IMR-90 (cell line): Measurements from ENCODE around the gene HOXD9. TPM values are rescaled to one million over a fixed set of nuclear protein-coding genes. Genes with fewer than 3 reads are reported as not detected.

Source experiments
- ATAC-seq: fragments of 200-7000 bp; cut with Tn5 transposase; 2 replicates; pipeline ENCODE4 v1.9.1; 2020; ENCODE audit warnings: low read depth, mild to moderate bottlenecking, moderate library complexity
- BruUV-seq: library from RNA; stranded (reverse); fragments of 400-500 nt; replicated peaks from 2 replicates; lab custom pipeline; 2021; lab: Mats Ljungman, UMichigan
- CTCF ChIA-PET: fragments of 300-600 bp; formaldehyde crosslinking; extraction: SDS; loops from one replicate; lab custom pipeline; 2021; ENCODE audit warnings: antibody characterized with exemption; lab: Yijun Ruan, JAX
- POLR2A ChIA-PET: fragments of 300-600 bp; sonication (Branson Sonifier 250); formaldehyde crosslinking; loops from one replicate; lab custom pipeline; 2022; ENCODE audit warnings: antibody characterized with exemption; ENCODE audit not compliant: unreplicated experiment; lab: Charles Lee
- DNase-seq: peaks from one replicate; pipeline ENCODE4 v3.0.0; 2013
- H2AFZ ChIP-seq: replicated peaks from 2 replicates; pipeline ENCODE3; 2013; ENCODE audit warnings: low read length, mild to moderate bottlenecking; ENCODE audit not compliant: poor library complexity
- H2AK5ac ChIP-seq: 2 replicates; pipeline ENCODE4 v1.6.1; 2013; ENCODE audit warnings: low read depth, low read length, inconsistent platforms
- H2AK9ac ChIP-seq: replicated peaks from 2 replicates; pipeline ENCODE3; 2013; ENCODE audit warnings: mild to moderate bottlenecking, low read depth, low read length, moderate library complexity; ENCODE audit not compliant: poor library complexity
- H2BK120ac ChIP-seq: 2 replicates; pipeline ENCODE4 v1.6.1; 2013; ENCODE audit warnings: low read depth, low read length, inconsistent platforms
- H2BK15ac ChIP-seq: 3 replicates; pipeline ENCODE4 v1.6.1; 2013; ENCODE audit warnings: low read depth, low read length, inconsistent platforms
- H2BK20ac ChIP-seq: 2 replicates; pipeline ENCODE4 v1.6.1; 2013; ENCODE audit warnings: low read depth, mild to moderate bottlenecking, inconsistent platforms, low read length, moderate library complexity
- H2BK5ac ChIP-seq: 2 replicates; pipeline ENCODE4 v1.6.1; 2013; ENCODE audit warnings: mild to moderate bottlenecking, low read depth, low read length, inconsistent platforms; ENCODE audit not compliant: poor library complexity, severe bottlenecking
- H3K14ac ChIP-seq: replicated peaks from 2 replicates; pipeline ENCODE4 v1.6.1; 2013; ENCODE audit warnings: low read depth, low read length, inconsistent platforms
- H3K18ac ChIP-seq: 2 replicates; pipeline ENCODE4 v1.6.1; 2013; ENCODE audit warnings: low read depth, low read length, control low read depth
- H3K23ac ChIP-seq: 2 replicates; pipeline ENCODE4 v1.6.1; 2013; ENCODE audit warnings: low read depth, low read length, inconsistent platforms
- H3K27ac ChIP-seq: 2 replicates; pipeline ENCODE4 v1.5.1; 2013; ENCODE audit warnings: mild to moderate bottlenecking, control low read depth, low read length; ENCODE audit not compliant: insufficient read depth
- H3K27me3 ChIP-seq: 2 replicates; pipeline ENCODE4 v1.6.1; 2013; ENCODE audit warnings: low read length; ENCODE audit not compliant: control insufficient read depth, insufficient read depth
- H3K36me3 ChIP-seq: 2 replicates; pipeline ENCODE4 v1.6.1; 2013; ENCODE audit warnings: low read length, mixed read lengths; ENCODE audit not compliant: control insufficient read depth, insufficient read depth
- H3K4ac ChIP-seq: 2 replicates; pipeline ENCODE4 v1.6.1; 2013; ENCODE audit warnings: low read depth, low read length, inconsistent platforms
- H3K4me1 ChIP-seq: 2 replicates; pipeline ENCODE4 v1.6.1; 2013; ENCODE audit warnings: low read length, mixed read lengths; ENCODE audit not compliant: control insufficient read depth, insufficient read depth
- H3K4me2 ChIP-seq: 2 replicates; pipeline ENCODE4 v1.6.1; 2013; ENCODE audit warnings: low read depth, mild to moderate bottlenecking, control low read depth, low read length, moderate library complexity
- H3K4me3 ChIP-seq: 2 replicates; pipeline ENCODE4 v1.5.1; 2013; ENCODE audit warnings: low read depth, mild to moderate bottlenecking, control low read depth, low read length, moderate library complexity; ENCODE audit not compliant: insufficient read depth
- H3K56ac ChIP-seq: 2 replicates; pipeline ENCODE4 v1.6.1; 2013; ENCODE audit warnings: low read length, inconsistent platforms; ENCODE audit not compliant: insufficient read depth; ENCODE audit errors: extremely low read depth
- H3K79me1 ChIP-seq, 2 experiments: 2 replicates each; pipeline ENCODE4 v1.6.1; 2013; ENCODE audit warnings: low read length in 2 of 2, inconsistent platforms in 1 of 2, low read depth in 1 of 2
- H3K9ac ChIP-seq: 2 replicates; pipeline ENCODE4 v1.6.1; 2013; ENCODE audit warnings: low read depth, low read length, control low read depth
- H3K9me1 ChIP-seq: 2 replicates; pipeline ENCODE4 v1.6.1; 2013; ENCODE audit warnings: low read length, inconsistent platforms; ENCODE audit not compliant: insufficient read depth
- H3K9me3 ChIP-seq: 2 replicates; pipeline ENCODE4 v1.6.1; 2013; ENCODE audit warnings: low read length; ENCODE audit not compliant: control insufficient read depth, insufficient read depth
- H4K20me1 ChIP-seq: 2 replicates; pipeline ENCODE4 v1.6.1; 2013; ENCODE audit warnings: low read length, inconsistent platforms; ENCODE audit not compliant: insufficient read depth
- H4K5ac ChIP-seq: 2 replicates; pipeline ENCODE4 v1.6.1; 2013; ENCODE audit warnings: mild to moderate bottlenecking, low read depth, low read length, control low read depth
- H4K8ac ChIP-seq, 2 experiments: 2 replicates each; pipeline ENCODE4 v1.6.1; 2013; ENCODE audit warnings: low read depth in 2 of 2, low read length in 2 of 2, control low read depth in 1 of 2, inconsistent platforms in 1 of 2
- H4K91ac ChIP-seq: 2 replicates; pipeline ENCODE4 v1.6.1; 2013; ENCODE audit warnings: low read depth, low read length, inconsistent platforms; ENCODE audit not compliant: insufficient read depth
- BHLHE40 ChIP-seq: fragments of 150-350 bp; IDR thresholded peaks from 2 replicates; pipeline ENCODE4 v1.6.1; 2016; ENCODE audit warnings: mild to moderate bottlenecking, low read depth, low read length
- CEBPB ChIP-seq: IDR thresholded peaks from 2 replicates; pipeline ENCODE4 v1.6.1; 2012; ENCODE audit warnings: low read depth, low read length, improper control_type of control experiment
- CHD1 ChIP-seq: IDR thresholded peaks from 2 replicates; pipeline ENCODE4 v1.6.1; 2012; ENCODE audit warnings: low read depth, low read length, improper control_type of control experiment
- FOS ChIP-seq: fragments of 150-350 bp; IDR thresholded peaks from 2 replicates; pipeline ENCODE4 v1.6.1; 2016; ENCODE audit warnings: low read depth, low read length
- MAFK ChIP-seq: IDR thresholded peaks from 2 replicates; pipeline ENCODE4 v1.6.1; 2012; ENCODE audit warnings: low read depth, low read length, improper control_type of control experiment
- POLR2A ChIP-seq: IDR thresholded peaks from 2 replicates; pipeline ENCODE4 v1.6.1; 2012; ENCODE audit warnings: mild to moderate bottlenecking, low read depth, low read length
- RAD21 ChIP-seq: IDR thresholded peaks from 2 replicates; pipeline ENCODE4 v1.6.1; 2012; ENCODE audit warnings: low read length, improper control_type of control experiment
- RFX5 ChIP-seq: IDR thresholded peaks from 2 replicates; pipeline ENCODE4 v1.8.0; 2012; ENCODE audit warnings: low read depth, mild to moderate bottlenecking, low read length, moderate library complexity
- WGBS, 2 experiments: methylation state at CpG; one replicate each; pipeline versions ENCODE4 v1.1.5 to v1.1.7; 2013; ENCODE audit warnings: missing lambda C conversion rate in 2 of 2; ENCODE audit not compliant: insufficient read length in 1 of 2; ENCODE audit errors: extremely low coverage in 2 of 2; 5-methylcytosine and 5-hydroxymethylcytosine counted together
- dilution Hi-C: fragments of 300-500 bp; cut with HindIII; formaldehyde crosslinking; loops from one replicate; pipeline ENCODE4 v1.14.3; 2018; ENCODE audit warnings: low sequenced_read_pairs; ENCODE audit not compliant: unreplicated experiment
- in situ Hi-C: fragments of 300-500 bp; cut with MboI; formaldehyde crosslinking; loops from 3 replicates; pipeline ENCODE4 v1.14.3; 2019; ENCODE audit warnings: low sequenced_read_pairs, inconsistent platforms, mixed read lengths
- intact Hi-C: fragments of 100-400 bp; cut with micrococcal nuclease; formaldehyde crosslinking; loops from 2 replicates; pipeline ENCODE4 v1.10.0; 2022
- polyA plus RNA-seq, 3 experiments: library from polyadenylated mRNA; depleted of rRNA; stranded (reverse); fragments of >200 nt; gene quantifications; 2 replicates each; pipeline ENCODE4 v1.2.3, GENCODE V29; 2012; ENCODE audit warnings: low replicate concordance in 1 of 3
- total RNA-seq: library from RNA; depleted of rRNA; stranded (reverse); fragments of >200 nt; gene quantifications from 2 replicates; pipeline ENCODE4 v1.2.3, GENCODE V29; 2012
- TF ChIP-seq, protein P1 (sequence below): fragments of 150-350 bp; IDR thresholded peaks from 2 replicates; pipeline ENCODE4 v1.6.1; 2017; ENCODE audit warnings: mild to moderate bottlenecking, antibody characterized with exemption, low read length, low read depth
- TF ChIP-seq, protein P2 (sequence below): conservative IDR thresholded peaks from 2 replicates; pipeline ENCODE4 v1.5.1; 2012; ENCODE audit warnings: mild to moderate bottlenecking, low read depth, low read length, improper control_type of control experiment

Gene HOXD9
- total and polyA plus RNA-seq, 2 of the 4 experiments (the other 2 are of a cell fraction) = not detected

- H2BK15ac ChIP-seq = no peak overlapping the region
- H3K4me3 ChIP-seq = no peak overlapping the region
- H4K8ac ChIP-seq = no peak overlapping the region
- ChIA-PET POLR2A (no interaction called here), CTCF (no interaction called here)
- H2AK9ac ChIP-seq = no peak overlapping the region
- H3K79me1 ChIP-seq = no peaks in the 10 kb centered on the region
- H3K4me2 ChIP-seq = no peak overlapping the region
- no peaks in the 10 kb centered on the region for H3K36me3 ChIP-seq
- no peak overlapping the region for H2AK5ac ChIP-seq
- H2BK120ac ChIP-seq = no peak overlapping the region
- 2% methylated on average over 7 of the region's 29 CpGs; no CpG with 5 or more reads in 1 of the 2 experiments for WGBS, 2 experiments
- no peak overlapping the region for H4K5ac ChIP-seq
- no TSS peak for BruUV-seq
- H3K9me3 ChIP-seq = peaks cover 14% of the 10 kb centered on the region
- peaks cover 80% of the 10 kb centered on the region for H3K27me3 ChIP-seq
- no peak overlapping the region for H3K56ac ChIP-seq
- in situ Hi-C loops = no loop called here
- H3K27ac ChIP-seq = no peak overlapping the region
- H3K23ac ChIP-seq = no peak overlapping the region
- H3K18ac ChIP-seq = no peak overlapping the region
- H3K9ac ChIP-seq = no peak overlapping the region
- no peak overlapping the region for H2AFZ ChIP-seq
- no peaks in the 10 kb centered on the region for H4K20me1 ChIP-seq
- DNase-seq (no peak), ATAC-seq (no peak)
- H4K91ac ChIP-seq = no peak overlapping the region
- H3K14ac ChIP-seq = no peak overlapping the region
- H2BK5ac ChIP-seq = no peak overlapping the region
- H3K4ac ChIP-seq = no peak overlapping the region
- H3K4me1 ChIP-seq = no peaks in the 10 kb centered on the region
- no peak overlapping the region for H2BK20ac ChIP-seq
- no peak for TF ChIP-seq RFX5
- no peak for TF ChIP-seq MAFK
- no peak for TF ChIP-seq CHD1
- TF ChIP-seq, protein P1, sequence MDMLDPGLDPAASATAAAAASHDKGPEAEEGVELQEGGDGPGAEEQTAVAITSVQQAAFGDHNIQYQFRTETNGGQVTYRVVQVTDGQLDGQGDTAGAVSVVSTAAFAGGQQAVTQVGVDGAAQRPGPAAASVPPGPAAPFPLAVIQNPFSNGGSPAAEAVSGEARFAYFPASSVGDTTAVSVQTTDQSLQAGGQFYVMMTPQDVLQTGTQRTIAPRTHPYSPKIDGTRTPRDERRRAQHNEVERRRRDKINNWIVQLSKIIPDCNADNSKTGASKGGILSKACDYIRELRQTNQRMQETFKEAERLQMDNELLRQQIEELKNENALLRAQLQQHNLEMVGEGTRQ = no peak
- TF ChIP-seq, protein P2, sequence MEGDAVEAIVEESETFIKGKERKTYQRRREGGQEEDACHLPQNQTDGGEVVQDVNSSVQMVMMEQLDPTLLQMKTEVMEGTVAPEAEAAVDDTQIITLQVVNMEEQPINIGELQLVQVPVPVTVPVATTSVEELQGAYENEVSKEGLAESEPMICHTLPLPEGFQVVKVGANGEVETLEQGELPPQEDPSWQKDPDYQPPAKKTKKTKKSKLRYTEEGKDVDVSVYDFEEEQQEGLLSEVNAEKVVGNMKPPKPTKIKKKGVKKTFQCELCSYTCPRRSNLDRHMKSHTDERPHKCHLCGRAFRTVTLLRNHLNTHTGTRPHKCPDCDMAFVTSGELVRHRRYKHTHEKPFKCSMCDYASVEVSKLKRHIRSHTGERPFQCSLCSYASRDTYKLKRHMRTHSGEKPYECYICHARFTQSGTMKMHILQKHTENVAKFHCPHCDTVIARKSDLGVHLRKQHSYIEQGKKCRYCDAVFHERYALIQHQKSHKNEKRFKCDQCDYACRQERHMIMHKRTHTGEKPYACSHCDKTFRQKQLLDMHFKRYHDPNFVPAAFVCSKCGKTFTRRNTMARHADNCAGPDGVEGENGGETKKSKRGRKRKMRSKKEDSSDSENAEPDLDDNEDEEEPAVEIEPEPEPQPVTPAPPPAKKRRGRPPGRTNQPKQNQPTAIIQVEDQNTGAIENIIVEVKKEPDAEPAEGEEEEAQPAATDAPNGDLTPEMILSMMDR = no peak
- TF ChIP-seq CEBPB = no peak
- TF ChIP-seq FOS = no peak
- TF ChIP-seq BHLHE40 = no peak
- TF ChIP-seq POLR2A = no peak
- TF ChIP-seq RAD21 = no peak
- dilution Hi-C loops = no loop called here
- intact Hi-C loops = no loop called here
- H3K9me1 ChIP-seq = no peaks in the 10 kb centered on the region
Observed at GRCh38 chr2:176162911-176163671, 40.6 kb downstream of the HOXD9 start.
